UCSD-AML1 (cell line): ENCODE results near the gene SPOP.
"Not testable (repeated sequence)": the region's sequence is repeated elsewhere in the genome, so short reads cannot be mapped to it uniquely, and the experiment has no call there.

Experiments used
- DNase-seq: peaks from one replicate; lab custom pipeline; 2025; ENCODE audit not compliant: unreplicated experiment; lab: John Stamatoyannopoulos, UW

The SPOP gene

GRCh38 chr17:49696233-49696761, 18.4 kb upstream of the SPOP start:
- DNase-seq = peak; percentile 69

GRCh38 chr17:49695698-49696232, 17.9 kb upstream of the SPOP start:
- DNase-seq = no peak

- peak; percentile 63 for DNase-seq
Observed at GRCh38 chr17:49694847-49695697, 17.2 kb upstream of the SPOP start.

- no peak for DNase-seq
Observed at GRCh38 chr17:49692751-49693150, 14.9 kb upstream of the SPOP start.

- no peak for DNase-seq
Observed at GRCh38 chr17:49691677-49692191, 13.8 kb upstream of the SPOP start.

- no peak for DNase-seq
Observed at GRCh38 chr17:49691086-49691676, 13.3 kb upstream of the SPOP start.

- DNase-seq = no peak
Observed at GRCh38 chr17:49690256-49690655, 12.4 kb upstream of the SPOP start.

GRCh38 chr17:49688848-49689247, 11.0 kb upstream of the SPOP start:
- DNase-seq = no peak

GRCh38 chr17:49687878-49688491, 10.1 kb upstream of the SPOP start:
- DNase-seq = peak; percentile 35

GRCh38 chr17:49681106-49681979, 3.4 kb upstream of the SPOP start:
- no peak for DNase-seq

GRCh38 chr17:49680314-49680713, 2.4 kb upstream of the SPOP start:
- no peak for DNase-seq

GRCh38 chr17:49677134-49677932, 564 bp downstream of the SPOP start:
- peak; percentile 96 for DNase-seq

GRCh38 chr17:49676276-49676868, 1.5 kb downstream of the SPOP start:
- DNase-seq = no peak

GRCh38 chr17:49674507-49674906, 3.4 kb downstream of the SPOP start:
- no peak for DNase-seq

- DNase-seq = not testable (repeated sequence)
Observed at GRCh38 chr17:49673679-49674078, 4.2 kb downstream of the SPOP start.

- no peak for DNase-seq
Observed at GRCh38 chr17:49670641-49671040, 7.3 kb downstream of the SPOP start.

- DNase-seq = no peak
Observed at GRCh38 chr17:49670002-49670401, 7.9 kb downstream of the SPOP start.

- DNase-seq = no peak
Observed at GRCh38 chr17:49667854-49668253, 10.0 kb downstream of the SPOP start.

GRCh38 chr17:49664706-49665211, 13.1 kb downstream of the SPOP start:
- DNase-seq = no peak
